PC-9 (cell line): ENCODE results near the gene RDH14. TPM values are rescaled to one million over a fixed set of nuclear protein-coding genes. Genes with fewer than 3 reads are reported as not detected.

Experiments used
- BruUV-seq: library from RNA; stranded (reverse); fragments of 400-500 nt; replicated peaks from 2 replicates; lab custom pipeline; 2021; lab: Mats Ljungman, UMichigan
- CTCF ChIA-PET: fragments of 300-600 bp; sonication (Branson Sonifier 250); formaldehyde crosslinking; loops from one replicate; lab custom pipeline; 2022; ENCODE audit warnings: antibody characterized with exemption; lab: Charles Lee
- POLR2A ChIA-PET: fragments of 300-600 bp; sonication (Branson Sonifier 250); formaldehyde crosslinking; loops from one replicate; lab custom pipeline; 2022; ENCODE audit warnings: antibody characterized with exemption; ENCODE audit not compliant: unreplicated experiment; lab: Charles Lee
- DNase-seq, 2 experiments: peaks; one replicate each; pipeline versions ENCODE4 v3.0.0 to v3.0.0-alpha.2; 2015 to 2022; ENCODE audit warnings: mixed read lengths in 1 of 2
- H2AFZ ChIP-seq: fragments of 200-600 bp; sonication (generic); 2 replicates; pipeline ENCODE4 v1.8.1; 2017; ENCODE audit warnings: antibody characterized with exemption
- H3F3A ChIP-seq: fragments of 200-600 bp; sonication (generic); 2 replicates; pipeline ENCODE4 v1.8.1; 2017; ENCODE audit warnings: antibody characterized with exemption, mild to moderate bottlenecking, low read depth; ENCODE audit not compliant: insufficient read depth
- H3K27ac ChIP-seq: fragments of 200-600 bp; sonication (generic); 2 replicates; pipeline ENCODE4 v1.6.1; 2016; ENCODE audit warnings: mixed run types
- H3K27me3 ChIP-seq: fragments of 200-600 bp; sonication (generic); 2 replicates; pipeline ENCODE4 v1.6.1; 2016; ENCODE audit warnings: low read depth, mixed run types; ENCODE audit not compliant: insufficient read depth
- H3K36me3 ChIP-seq: fragments of 200-600 bp; sonication (generic); 2 replicates; pipeline ENCODE4 v1.6.1; 2016; ENCODE audit warnings: low read depth, mixed run types
- H3K4me1 ChIP-seq: fragments of 200-600 bp; sonication (generic); replicated peaks from 2 replicates; pipeline ENCODE4 v1.6.1; 2016; ENCODE audit warnings: mixed run types; ENCODE audit not compliant: insufficient read depth
- H3K4me2 ChIP-seq: fragments of 200-600 bp; sonication (generic); 2 replicates; pipeline ENCODE4 v1.6.1; 2017; ENCODE audit warnings: mixed run types
- H3K4me3 ChIP-seq: fragments of 200-600 bp; sonication (generic); 2 replicates; pipeline ENCODE4 v1.6.1; 2016; ENCODE audit warnings: mixed run types
- H3K79me2 ChIP-seq: fragments of 200-600 bp; sonication (generic); 2 replicates; pipeline ENCODE4 v1.6.1; 2017; ENCODE audit warnings: low read depth, mixed run types
- H3K9me2 ChIP-seq: fragments of 200-600 bp; sonication (generic); 2 replicates; pipeline ENCODE4 v1.8.1; 2017; ENCODE audit warnings: mild to moderate bottlenecking; ENCODE audit not compliant: insufficient read depth
- H3K9me3 ChIP-seq: fragments of 200-600 bp; sonication (generic); 2 replicates; pipeline ENCODE4 v1.8.1; 2016; ENCODE audit warnings: low read depth; ENCODE audit not compliant: insufficient read depth
- H4K20me1 ChIP-seq: fragments of 200-600 bp; sonication (generic); 2 replicates; pipeline ENCODE4 v1.8.1; 2017; ENCODE audit not compliant: insufficient read depth
- CTCF ChIP-seq: fragments of 200-600 bp; sonication (generic); conservative IDR thresholded peaks from 2 replicates; pipeline ENCODE4 v1.6.1; 2017; ENCODE audit warnings: mixed run types, antibody characterized with exemption, mild to moderate bottlenecking, moderate library complexity
- EZH2 ChIP-seq: fragments of 200-600 bp; sonication (generic); IDR thresholded peaks from 2 replicates; pipeline ENCODE4 v1.8.0; 2017; ENCODE audit warnings: antibody characterized with exemption, low read depth
- intact Hi-C: fragments of 100-400 bp; cut with micrococcal nuclease; formaldehyde crosslinking; loops from one replicate; pipeline ENCODE4 v1.10.0; 2022; ENCODE audit not compliant: unreplicated experiment
- total RNA-seq: library from RNA; stranded (reverse); gene quantifications from 2 replicates; pipeline ENCODE4 v1.2.3, GENCODE V29; 2021

The RDH14 gene
- total RNA-seq, 1 experiment from 2014 or later: 17.2 TPM

GRCh38 chr2:18600255-18600613 is 39.8 kb upstream of the RDH14 start:
- H3K9me2 ChIP-seq: no peaks in the 10 kb centered on the region
- no peaks in the 10 kb centered on the region for H3K79me2 ChIP-seq
- H4K20me1 ChIP-seq: no peaks in the 10 kb centered on the region
- ChIA-PET CTCF (no interaction called here), POLR2A (no interaction called here)
- H2AFZ ChIP-seq: no peak overlapping the region
- H3K27me3 ChIP-seq: no peaks in the 10 kb centered on the region
- no peaks in the 10 kb centered on the region for H3F3A ChIP-seq
- H3K9me3 ChIP-seq: no peaks in the 10 kb centered on the region
- intact Hi-C loops: no loop called here
- H3K4me2 ChIP-seq: no peak overlapping the region
- H3K27ac ChIP-seq: no peak overlapping the region
- no peaks in the 10 kb centered on the region for H3K4me1 ChIP-seq
- no peak for DNase-seq
- H3K36me3 ChIP-seq: no peaks in the 10 kb centered on the region
- BruUV-seq: no TSS peak
- TF ChIP-seq CTCF: no peak
- no peak for TF ChIP-seq EZH2
- no peak overlapping the region for H3K4me3 ChIP-seq

DNA sequence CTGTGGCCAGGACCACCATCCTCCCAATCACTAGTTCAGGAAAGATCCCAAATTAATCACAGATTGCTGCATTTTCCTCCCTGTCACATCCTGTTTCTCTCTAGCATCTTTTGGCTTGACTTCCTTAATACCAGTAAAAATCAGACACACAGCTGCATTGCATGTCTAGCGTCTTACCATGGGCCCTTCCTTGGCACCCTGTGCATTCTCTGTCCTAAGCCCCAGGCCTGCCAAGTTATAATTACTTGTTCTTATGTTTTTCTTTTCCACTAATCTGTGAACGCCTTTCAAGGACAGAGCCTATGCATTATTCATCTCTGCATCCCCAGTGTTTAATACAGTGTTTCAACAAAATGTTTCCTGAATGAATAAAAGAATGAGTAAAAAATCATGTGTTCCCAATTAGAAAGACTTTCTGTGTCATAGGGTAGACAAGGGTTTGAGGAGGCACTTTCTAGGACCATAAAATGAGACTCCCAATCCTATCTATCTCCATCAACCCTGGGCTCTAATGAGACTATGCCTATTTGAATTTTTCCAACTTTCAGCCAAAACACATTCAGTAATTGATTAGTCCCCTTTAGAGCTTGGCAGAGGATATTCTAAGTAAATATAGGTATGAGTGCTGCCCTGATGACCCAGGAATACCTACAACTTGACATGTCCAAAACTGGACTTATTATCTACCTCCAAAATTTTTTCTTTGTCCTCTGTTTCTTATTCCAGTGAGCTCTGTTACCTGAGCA is 39.2 kb upstream of the RDH14 start:
- Histone ChIP-seq H3K36me3 (no peaks in the 10 kb centered on the region), H3K4me1 (no peaks in the 10 kb centered on the region), H3K9me2 (no peaks in the 10 kb centered on the region), H3K9me3 (no peaks in the 10 kb centered on the region), H3K27ac (no peak overlapping the region), H4K20me1 (no peaks in the 10 kb centered on the region), H2AFZ (no peak overlapping the region), H3K79me2 (no peaks in the 10 kb centered on the region), H3K4me3 (no peak overlapping the region), H3F3A (no peaks in the 10 kb centered on the region), H3K27me3 (no peaks in the 10 kb centered on the region), H3K4me2 (no peak overlapping the region)
- intact Hi-C loops: no loop called here
- no TSS peak for BruUV-seq
- ChIA-PET CTCF (no interaction called here), POLR2A (no interaction called here)
- no peak for DNase-seq
- TF ChIP-seq CTCF: no peak
- no peak for TF ChIP-seq EZH2

- Histone ChIP-seq H3K79me2 (no peaks in the 10 kb centered on the region), H3K4me2 (no peak overlapping the region), H4K20me1 (no peaks in the 10 kb centered on the region), H3K4me3 (no peak overlapping the region), H3K9me3 (no peaks in the 10 kb centered on the region), H3K36me3 (no peaks in the 10 kb centered on the region), H3K27ac (no peak overlapping the region), H2AFZ (no peak overlapping the region), H3K4me1 (no peaks in the 10 kb centered on the region), H3F3A (no peaks in the 10 kb centered on the region), H3K9me2 (no peaks in the 10 kb centered on the region), H3K27me3 (no peaks in the 10 kb centered on the region)
- intact Hi-C loops: no loop called here
- DNase-seq: no peak
- TF ChIP-seq EZH2 (no peak), CTCF (no peak)
- BruUV-seq: no TSS peak
- ChIA-PET POLR2A (no interaction called here), CTCF (no interaction called here)
These were observed 38.5 kb upstream of the RDH14 start for GRCh38 chr2:18598848-18599484.
